ENCODE measurements around the gene THAP10.
A peak's percentile ranks its signal among the peaks of the same experiment; 100 is the strongest.
"Not testable (repeated sequence)": the region's sequence is repeated elsewhere in the genome, so short reads cannot be mapped to it uniquely, and the experiment has no call there.

THAP10 gene

GRCh38 chr15:70869346-70869745, 22.9 kb downstream of the THAP10 start:
- TF ChIP-seq CTCF (IDR thresholded peaks at IDR 0.05), result no peak
- no peak for DNase-seq (ENCODE audit: low spot score)
- H3K27ac ChIP-seq, result peak overlapping the region in 1 of 2 donors; percentile 25
- H3K4me3 ChIP-seq, result no peak overlapping the region

GRCh38 chr15:70867911-70868467, 24.2 kb downstream of the THAP10 start:
- DNase-seq (ENCODE audit: low spot score), result no peak
- Histone ChIP-seq H3K4me3 (no peak overlapping the region), H3K27ac (peak overlapping the region in 1 of 2 donors; percentile 74)
- no peak for TF ChIP-seq CTCF (IDR thresholded peaks at IDR 0.05)

GRCh38 chr15:70866982-70867641, 25.1 kb downstream of the THAP10 start:
- Histone ChIP-seq H3K27ac (peak overlapping the region in 1 of 2 donors; percentile 74), H3K4me3 (no peak overlapping the region)
- DNase-seq (ENCODE audit: low spot score), result no peak
- TF ChIP-seq CTCF (IDR thresholded peaks at IDR 0.05), result no peak

- TF ChIP-seq CTCF (IDR thresholded peaks at IDR 0.05), result no peak
- H3K4me3 ChIP-seq, result no peak overlapping the region
- DNase-seq (ENCODE audit: low spot score), result no peak
- peak overlapping the region in 1 of 2 donors; percentile 55 for H3K27ac ChIP-seq
Measured at GRCh38 chr15:70863450-70864218, 28.6 kb downstream of the THAP10 start.

GRCh38 chr15:70859998-70860397, 32.2 kb downstream of the THAP10 start:
- H3K27ac ChIP-seq, result no peak overlapping the region
- no peak for DNase-seq (ENCODE audit: low spot score)
- no peak for TF ChIP-seq CTCF (IDR thresholded peaks at IDR 0.05)
- no peak overlapping the region for H3K4me3 ChIP-seq

GRCh38 chr15:70859322-70859908, 32.8 kb downstream of the THAP10 start:
- TF ChIP-seq CTCF (IDR thresholded peaks at IDR 0.05), result no peak
- Histone ChIP-seq H3K27ac (no peak overlapping the region), H3K4me3 (no peak overlapping the region)
- DNase-seq (ENCODE audit: low spot score), result no peak

- peak overlapping the region in 1 of 2 donors; percentile 26 for H3K27ac ChIP-seq
- not testable (repeated sequence) for DNase-seq (ENCODE audit: low spot score); H3K4me3 ChIP-seq
Measured at GRCh38 chr15:70858614-70859321, 33.5 kb downstream of the THAP10 start.
